B cell (primary cell): ENCODE data around the gene POLK. TPM values are rescaled to one million over a fixed set of nuclear protein-coding genes. Genes with fewer than 3 reads are reported as not detected.

Experiments
- ATAC-seq: fragments of 200-7000 bp; cut with Tn5 transposase; one replicate; pipeline ENCODE4 v1.10.0; 2021; ENCODE audit warnings: low read depth, mild to moderate bottlenecking, moderate number of reproducible peaks, moderate library complexity
- CTCF ChIA-PET: fragments of 350-600 bp; sonication (Branson Sonifier 250); formaldehyde crosslinking; loops from one replicate; lab custom pipeline; 2021; ENCODE audit warnings: antibody characterized with exemption, inconsistent platforms; lab: Charles Lee
- POLR2A ChIA-PET: fragments of 350-600 bp; sonication (Branson Sonifier 250); formaldehyde crosslinking; loops from one replicate; lab custom pipeline; 2021; ENCODE audit warnings: antibody characterized with exemption; lab: Charles Lee
- DNase-seq: peaks from one replicate; pipeline ENCODE4 v3.0.0; 2013
- H2AFZ ChIP-seq: 2 replicates; pipeline ENCODE4 v1.6.1; 2012; ENCODE audit warnings: mild to moderate bottlenecking, low read depth, low read length; ENCODE audit not compliant: insufficient read depth, poor library complexity, severe bottlenecking
- H3K27ac ChIP-seq, 2 donors: 1 replicate in 1 of 2; 2 replicates in 1 of 2; pipeline ENCODE4 v1.5.1; 2012 to 2013; ENCODE audit warnings: low read length in 2 of 2, mild to moderate bottlenecking in 2 of 2, moderate library complexity in 1 of 2
- H3K27me3 ChIP-seq, 4 experiments: fragments of 200-600 bp in 1 of 4; sonication (generic) in 1 of 4; replicated peaks in 1 of 4; 1 replicate in 2 of 4; 2 replicates in 2 of 4; pipeline versions ENCODE4 v1.6.1 to v1.7.0; 2013 to 2016; ENCODE audit warnings: low read length in 3 of 4, mild to moderate bottlenecking in 2 of 4, mixed read lengths in 1 of 4, moderate library complexity in 1 of 4; ENCODE audit not compliant: insufficient read depth in 4 of 4, control insufficient read depth in 3 of 4; ENCODE audit errors: control extremely low read depth in 1 of 4
- H3K36me3 ChIP-seq, 2 experiments: replicated peaks in 1 of 2; 1 replicate in 1 of 2; 2 replicates in 1 of 2; pipeline versions ENCODE4 v1.6.1 to v1.7.1; 2013; ENCODE audit warnings: low read length in 1 of 2; ENCODE audit not compliant: insufficient read depth in 2 of 2, control insufficient read depth in 1 of 2; ENCODE audit errors: control extremely low read depth in 1 of 2, extremely low read depth in 1 of 2
- H3K4me1 ChIP-seq, 2 donors: fragments of 200-600 bp in 1 of 2; sonication (generic) in 1 of 2; 1 replicate in 1 of 2; 2 replicates in 1 of 2; pipeline versions ENCODE4 v1.5.1 to v1.6.1; 2013 to 2017; ENCODE audit warnings: low read length in 2 of 2; ENCODE audit not compliant: control insufficient read depth in 2 of 2, insufficient read depth in 2 of 2
- H3K4me2 ChIP-seq: replicated peaks from 2 replicates; pipeline ENCODE3; 2012; ENCODE audit warnings: mild to moderate bottlenecking, low read depth, low read length; ENCODE audit not compliant: poor library complexity, severe bottlenecking
- H3K4me3 ChIP-seq, 5 experiments: fragments of 200-600 bp in 1 of 5; sonication (generic) in 1 of 5; 1 replicate in 3 of 5; 2 replicates in 2 of 5; pipeline versions ENCODE4 v1.5.1 to v1.7.0; 2011 to 2016; ENCODE audit warnings: low read length in 4 of 5, mild to moderate bottlenecking in 4 of 5, low read depth in 2 of 5, control low read depth in 1 of 5, moderate library complexity in 1 of 5; ENCODE audit not compliant: insufficient read depth in 1 of 5; ENCODE audit errors: control extremely low read depth in 1 of 5, extremely low read depth in 1 of 5
- H3K79me2 ChIP-seq: fragments of 200-600 bp; sonication (generic); one replicate; pipeline ENCODE4 v1.6.0; 2016; ENCODE audit warnings: low read length; ENCODE audit not compliant: control insufficient read depth, insufficient read depth
- H3K9ac ChIP-seq: fragments of 200-600 bp; sonication (generic); 2 replicates; pipeline ENCODE4 v1.6.1; 2017; ENCODE audit warnings: mild to moderate bottlenecking, low read length, moderate library complexity
- H3K9me3 ChIP-seq, 3 donors: one replicate each; pipeline versions ENCODE4 v1.6.1 to v1.7.1; 2013; ENCODE audit warnings: low read length in 2 of 3; ENCODE audit not compliant: control insufficient read depth in 2 of 3, insufficient read depth in 1 of 3; ENCODE audit errors: control extremely low read depth in 1 of 3
- H4K20me1 ChIP-seq: 2 replicates; pipeline ENCODE4 v1.6.0; 2012; ENCODE audit warnings: mild to moderate bottlenecking, low read length; ENCODE audit not compliant: insufficient read depth, control insufficient read depth, poor library complexity, severe bottlenecking
- H3K27ac Mint-ChIP-seq: one replicate; pipeline ENCODE4 v1.8.0; 2021; ENCODE audit warnings: mixed read lengths
- H3K27me3 Mint-ChIP-seq: one replicate; pipeline ENCODE4 v1.8.0; 2021; ENCODE audit warnings: mixed read lengths
- H3K4me1 Mint-ChIP-seq: one replicate; pipeline ENCODE4 v1.8.0; 2021; ENCODE audit warnings: mixed read lengths
- H3K4me3 Mint-ChIP-seq: one replicate; pipeline ENCODE4 v1.8.0; 2021; ENCODE audit warnings: mixed read lengths
- H3K9me3 Mint-ChIP-seq: one replicate; pipeline ENCODE4 v1.8.0; 2022; ENCODE audit warnings: mixed read lengths; ENCODE audit not compliant: insufficient read depth
- EZH2 ChIP-seq: IDR thresholded peaks from 2 replicates; pipeline ENCODE4 v1.6.1; 2012; ENCODE audit warnings: borderline replicate concordance, low read depth, mild to moderate bottlenecking, moderate library complexity, low read length; ENCODE audit not compliant: insufficient read depth, poor library complexity, severe bottlenecking
- WGBS: methylation state at CpG from one replicate; pipeline ENCODE4 v1.1.5; 2013; ENCODE audit warnings: missing lambda C conversion rate; ENCODE audit not compliant: insufficient coverage; 5-methylcytosine and 5-hydroxymethylcytosine counted together
- intact Hi-C: fragments of 100-400 bp; cut with micrococcal nuclease; formaldehyde crosslinking; loops from one replicate; pipeline ENCODE4 v1.10.0; 2022
- polyA plus RNA-seq: library from polyadenylated mRNA; depleted of rRNA; stranded (reverse); fragments of >200 nt; gene quantifications from 2 replicates; pipeline ENCODE4 v1.2.3, GENCODE V29; 2012
- total RNA-seq, 2 donors: library from RNA; stranded (reverse); fragments of 120-200 nt in 1 of 2; gene quantifications; 1 replicate in 1 of 2; 2 replicates in 1 of 2; pipeline versions ENCODE4 v1.2.3 to v1.2.4, GENCODE V29; 2013 to 2022
- TF ChIP-seq, protein P1 (sequence below): fragments of 200-600 bp; IDR thresholded peaks from one replicate; pipeline ENCODE4 v1.8.0; 2022; ENCODE audit warnings: antibody characterized with exemption, mild to moderate bottlenecking

The POLK gene
- total and polyA plus RNA-seq, 2 donors (not counting 1 experiment from before 2014, with no cell fraction given) = 13.8 to 41.6 TPM

DNA sequence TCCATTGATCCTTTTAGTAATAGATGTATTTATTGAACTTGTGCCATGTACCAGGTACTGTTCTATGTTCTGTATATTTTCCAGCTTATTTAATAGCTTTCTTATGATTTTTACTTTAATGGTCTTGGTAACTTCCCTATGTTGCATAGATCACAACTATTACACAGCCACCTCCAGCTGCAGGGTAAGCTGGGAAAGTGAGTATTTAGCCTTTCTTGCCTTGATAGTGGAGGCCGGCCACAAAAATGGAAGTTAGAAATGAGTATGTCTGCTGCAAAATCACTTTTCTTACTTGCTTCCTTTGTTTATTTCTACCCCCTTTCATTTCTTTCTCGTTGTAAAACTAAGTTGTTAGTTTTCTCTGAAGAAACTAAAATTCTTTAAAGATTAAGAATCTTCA, 56.5 kb downstream of the POLK start:
- H3K27ac ChIP-seq = no peak overlapping the region
- H3K27me3 ChIP-seq = no peaks in the 10 kb centered on the region
- Mint-ChIP-seq H3K4me1 (peaks cover 44% of the 10 kb centered on the region), H3K9me3 (peaks cover 10% of the 10 kb centered on the region), H3K27me3 (no peaks in the 10 kb centered on the region), H3K4me3 (no peak overlapping the region), H3K27ac (no peak overlapping the region)
- peaks cover 4 to 15% of the 10 kb centered on the region in 2 experiments for H3K36me3 ChIP-seq
- TF ChIP-seq, protein P1, sequence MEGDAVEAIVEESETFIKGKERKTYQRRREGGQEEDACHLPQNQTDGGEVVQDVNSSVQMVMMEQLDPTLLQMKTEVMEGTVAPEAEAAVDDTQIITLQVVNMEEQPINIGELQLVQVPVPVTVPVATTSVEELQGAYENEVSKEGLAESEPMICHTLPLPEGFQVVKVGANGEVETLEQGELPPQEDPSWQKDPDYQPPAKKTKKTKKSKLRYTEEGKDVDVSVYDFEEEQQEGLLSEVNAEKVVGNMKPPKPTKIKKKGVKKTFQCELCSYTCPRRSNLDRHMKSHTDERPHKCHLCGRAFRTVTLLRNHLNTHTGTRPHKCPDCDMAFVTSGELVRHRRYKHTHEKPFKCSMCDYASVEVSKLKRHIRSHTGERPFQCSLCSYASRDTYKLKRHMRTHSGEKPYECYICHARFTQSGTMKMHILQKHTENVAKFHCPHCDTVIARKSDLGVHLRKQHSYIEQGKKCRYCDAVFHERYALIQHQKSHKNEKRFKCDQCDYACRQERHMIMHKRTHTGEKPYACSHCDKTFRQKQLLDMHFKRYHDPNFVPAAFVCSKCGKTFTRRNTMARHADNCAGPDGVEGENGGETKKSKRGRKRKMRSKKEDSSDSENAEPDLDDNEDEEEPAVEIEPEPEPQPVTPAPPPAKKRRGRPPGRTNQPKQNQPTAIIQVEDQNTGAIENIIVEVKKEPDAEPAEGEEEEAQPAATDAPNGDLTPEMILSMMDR = no peak
- ATAC-seq (no peak), DNase-seq (no peak)
- H3K4me3 ChIP-seq = no peak overlapping the region
- intact Hi-C loops = loop anchor here (5.0 kb wide), 2 partner anchors 56 to 231 kb away; partner anchors contain the start of genes CERT1, HMGCR and POLK
- peaks cover 9 to 21% of the 10 kb centered on the region in 2 donors for H3K4me1 ChIP-seq
- WGBS = no CpG with 5 or more reads among the region's 2 CpGs
- H3K4me2 ChIP-seq = no peak overlapping the region
- H3K79me2 ChIP-seq = peaks cover 19% of the 10 kb centered on the region
- ChIA-PET POLR2A (interaction anchor here (1.1 kb wide), 1 partner anchor 57 kb away, joined by 4 read pairs; the partner anchor contains the start of genes CERT1 and POLK), CTCF (no interaction called here)
- H3K9ac ChIP-seq = no peak overlapping the region
- peaks cover 0 to 10% (median 3%) of the 10 kb centered on the region in 3 donors for H3K9me3 ChIP-seq
- H2AFZ ChIP-seq = no peak overlapping the region
- peaks cover 5% of the 10 kb centered on the region for H4K20me1 ChIP-seq

DNA sequence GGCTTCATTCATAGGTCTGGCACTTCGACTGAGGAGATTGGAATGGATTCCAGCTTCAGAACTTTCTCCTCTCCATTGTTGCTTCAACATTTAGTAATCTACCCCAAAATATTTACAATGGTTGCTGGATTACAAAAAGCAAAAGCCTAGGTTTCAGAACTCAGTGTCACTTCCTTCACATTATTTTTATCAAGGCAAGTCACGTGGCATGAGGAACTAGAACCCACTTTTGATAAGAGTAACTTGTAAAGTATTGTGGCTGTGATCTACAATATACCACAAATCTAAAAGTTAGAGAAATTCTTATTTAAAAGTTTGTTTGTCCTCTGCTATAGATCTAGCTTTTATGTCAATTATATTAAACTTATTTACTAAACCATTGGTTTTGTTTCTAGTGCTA, 59.9 kb downstream of the POLK start:
- peaks cover 23 to 29% of the 10 kb centered on the region in 2 donors for H3K4me1 ChIP-seq
- Mint-ChIP-seq H3K27me3 (no peaks in the 10 kb centered on the region), H3K4me1 (peaks cover 50% of the 10 kb centered on the region), H3K27ac (peak overlapping the region; percentile 22), H3K4me3 (peak overlapping the region; percentile 40), H3K9me3 (no peaks in the 10 kb centered on the region)
- H3K9me3 ChIP-seq = no peaks in the 10 kb centered on the region
- no peaks in the 10 kb centered on the region for H3K27me3 ChIP-seq
- no peaks in the 10 kb centered on the region for H3K79me2 ChIP-seq
- 86% methylated on average over 1 of the region's 2 CpGs for WGBS
- no peaks in the 10 kb centered on the region for H4K20me1 ChIP-seq
- peak overlapping the region; percentile 41 for H3K4me2 ChIP-seq
- DNase-seq (peak; percentile 37), ATAC-seq (no peak)
- CTCF ChIA-PET = interaction anchor here (1.0 kb wide), 1 partner anchor 335 kb away, joined by 4 read pairs; the partner anchor contains the start of gene ANKRD31
- H3K4me3 ChIP-seq = no peak overlapping the region
- intact Hi-C loops = loop anchor here (10.0 kb wide), 1 partner anchor 127 kb away; no protein-coding TSS in a partner anchor
- peak overlapping the region; percentile 48 to 67 for H3K27ac ChIP-seq
- peaks cover 4 to 11% of the 10 kb centered on the region in 2 experiments for H3K36me3 ChIP-seq
- TF ChIP-seq EZH2 = no peak
- TF ChIP-seq, protein P1 = no peak
- POLR2A ChIA-PET = no interaction called here
- peak overlapping the region; percentile 14 for H2AFZ ChIP-seq
- H3K9ac ChIP-seq = no peak overlapping the region
